MM.1S (cell line): ENCODE measurements around the gene RNF123.

Experiments
- EZH2 ChIP-seq: fragments of 300-600 bp; sonication (generic); optimal IDR thresholded peaks from 2 replicates; pipeline ENCODE3; 2017; ENCODE audit warnings: low read depth, mild to moderate bottlenecking, antibody characterized with exemption, low read length, mixed read lengths
- EZH2phosphoT487 ChIP-seq: fragments of 300-600 bp; sonication (generic); IDR thresholded peaks from 2 replicates; pipeline ENCODE4 v1.6.1; 2018; ENCODE audit warnings: antibody characterized with exemption, low read length
- TF ChIP-seq, protein P1 (sequence below): fragments of 300-600 bp; sonication (generic); IDR thresholded peaks from 2 replicates; pipeline ENCODE4 v1.5.1; 2016; ENCODE audit warnings: antibody characterized with exemption, low read length, mixed read lengths

DNA sequence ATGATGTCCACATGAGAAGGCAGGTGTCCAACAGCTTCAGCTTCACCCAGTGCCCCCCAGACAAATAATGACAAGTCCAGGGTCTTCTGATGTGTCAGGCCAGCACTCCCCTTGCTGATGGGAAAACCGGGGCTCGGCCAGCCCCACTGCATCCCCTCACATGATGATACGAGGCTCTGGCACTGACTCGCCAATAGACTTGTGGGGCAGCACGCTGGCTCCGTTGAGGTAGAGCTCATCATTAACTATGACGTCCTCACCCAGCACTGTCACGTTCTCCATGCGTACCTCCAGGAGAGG is 32.2 kb downstream of the RNF123 start:
- TF ChIP-seq, protein P1, sequence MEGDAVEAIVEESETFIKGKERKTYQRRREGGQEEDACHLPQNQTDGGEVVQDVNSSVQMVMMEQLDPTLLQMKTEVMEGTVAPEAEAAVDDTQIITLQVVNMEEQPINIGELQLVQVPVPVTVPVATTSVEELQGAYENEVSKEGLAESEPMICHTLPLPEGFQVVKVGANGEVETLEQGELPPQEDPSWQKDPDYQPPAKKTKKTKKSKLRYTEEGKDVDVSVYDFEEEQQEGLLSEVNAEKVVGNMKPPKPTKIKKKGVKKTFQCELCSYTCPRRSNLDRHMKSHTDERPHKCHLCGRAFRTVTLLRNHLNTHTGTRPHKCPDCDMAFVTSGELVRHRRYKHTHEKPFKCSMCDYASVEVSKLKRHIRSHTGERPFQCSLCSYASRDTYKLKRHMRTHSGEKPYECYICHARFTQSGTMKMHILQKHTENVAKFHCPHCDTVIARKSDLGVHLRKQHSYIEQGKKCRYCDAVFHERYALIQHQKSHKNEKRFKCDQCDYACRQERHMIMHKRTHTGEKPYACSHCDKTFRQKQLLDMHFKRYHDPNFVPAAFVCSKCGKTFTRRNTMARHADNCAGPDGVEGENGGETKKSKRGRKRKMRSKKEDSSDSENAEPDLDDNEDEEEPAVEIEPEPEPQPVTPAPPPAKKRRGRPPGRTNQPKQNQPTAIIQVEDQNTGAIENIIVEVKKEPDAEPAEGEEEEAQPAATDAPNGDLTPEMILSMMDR, result no peak
- no peak for TF ChIP-seq EZH2
- TF ChIP-seq EZH2phosphoT487, result no peak
